HUES48 (cell line): ENCODE data around the gene PGAM2.

Experiments
- H3K27ac ChIP-seq: one replicate; pipeline ENCODE4 v1.7.0; 2013; ENCODE audit warnings: low read depth, low read length, inconsistent platforms
- H3K27me3 ChIP-seq: 2 replicates; pipeline ENCODE4 v1.6.1; 2013; ENCODE audit warnings: mild to moderate bottlenecking, low read length; ENCODE audit not compliant: control insufficient read depth, insufficient read depth
- H3K36me3 ChIP-seq: 2 replicates; pipeline ENCODE4 v1.6.1; 2013; ENCODE audit warnings: low read length; ENCODE audit not compliant: control insufficient read depth, insufficient read depth
- H3K4me1 ChIP-seq: 2 replicates; pipeline ENCODE4 v1.6.1; 2013; ENCODE audit warnings: mild to moderate bottlenecking, low read length; ENCODE audit not compliant: control insufficient read depth, insufficient read depth
- H3K4me3 ChIP-seq: 2 replicates; pipeline ENCODE4 v1.5.1; 2013; ENCODE audit warnings: mild to moderate bottlenecking, low read depth, low read length
- H3K9ac ChIP-seq: 2 replicates; pipeline ENCODE4 v1.6.1; 2013; ENCODE audit warnings: mild to moderate bottlenecking, low read depth, low read length, moderate library complexity
- H3K9me3 ChIP-seq: 2 replicates; pipeline ENCODE4 v1.6.1; 2013; ENCODE audit warnings: low read length; ENCODE audit not compliant: control insufficient read depth, insufficient read depth

The PGAM2 gene

DNA sequence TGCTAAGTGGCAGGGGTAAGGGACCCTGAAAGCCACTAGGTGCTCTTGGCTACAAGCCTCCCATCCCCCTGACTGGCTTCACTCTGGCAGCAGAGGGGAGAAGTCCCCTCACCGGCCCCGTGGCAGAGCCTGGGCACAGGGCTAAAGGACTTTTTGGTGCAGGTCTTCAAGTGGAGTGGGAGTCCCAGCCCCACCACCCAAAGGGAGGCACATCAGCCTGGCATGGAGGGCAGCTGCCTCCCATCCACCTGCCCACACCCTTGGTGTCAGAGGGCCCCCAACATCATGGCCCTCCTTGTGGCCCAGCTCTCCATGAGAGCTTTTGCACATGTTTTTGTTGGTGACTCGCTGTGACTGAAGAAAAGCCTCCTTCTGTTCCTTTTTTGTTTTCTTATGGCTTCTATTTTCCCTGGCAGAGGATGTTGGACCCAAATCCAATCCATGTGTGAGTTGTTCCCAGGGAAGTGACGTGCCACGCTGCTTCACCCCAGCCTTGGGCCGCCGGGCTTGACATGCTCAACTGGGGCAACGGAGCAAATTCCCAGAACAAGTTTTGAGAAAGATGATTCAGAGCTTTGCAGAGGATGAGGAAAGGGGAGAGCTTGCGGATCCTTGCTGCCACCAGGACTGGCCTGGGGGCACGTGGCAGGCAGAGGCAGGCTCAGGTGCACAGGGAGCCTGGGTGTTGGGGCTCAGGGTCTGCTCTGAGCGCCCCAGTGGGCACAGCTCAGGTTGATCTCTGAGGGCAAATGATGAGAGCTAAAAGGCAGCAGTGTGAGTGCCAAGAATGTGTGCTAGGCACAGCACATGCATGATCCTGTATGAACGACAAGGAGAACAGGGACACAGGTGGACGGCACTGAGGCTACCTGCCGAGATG, 36.8 kb upstream of the PGAM2 start:
- no peak overlapping the region for H3K9ac ChIP-seq
- peaks cover 8% of the 10 kb centered on the region; the same call in 1 of the 2 replicates for H3K4me1 ChIP-seq
- no peaks in the 10 kb centered on the region for H3K36me3 ChIP-seq
- no peak overlapping the region for H3K27ac ChIP-seq
- peaks cover 13% of the 10 kb centered on the region for H3K27me3 ChIP-seq
- H3K9me3 ChIP-seq: no peaks in the 10 kb centered on the region
- H3K4me3 ChIP-seq: no peak overlapping the region

DNA sequence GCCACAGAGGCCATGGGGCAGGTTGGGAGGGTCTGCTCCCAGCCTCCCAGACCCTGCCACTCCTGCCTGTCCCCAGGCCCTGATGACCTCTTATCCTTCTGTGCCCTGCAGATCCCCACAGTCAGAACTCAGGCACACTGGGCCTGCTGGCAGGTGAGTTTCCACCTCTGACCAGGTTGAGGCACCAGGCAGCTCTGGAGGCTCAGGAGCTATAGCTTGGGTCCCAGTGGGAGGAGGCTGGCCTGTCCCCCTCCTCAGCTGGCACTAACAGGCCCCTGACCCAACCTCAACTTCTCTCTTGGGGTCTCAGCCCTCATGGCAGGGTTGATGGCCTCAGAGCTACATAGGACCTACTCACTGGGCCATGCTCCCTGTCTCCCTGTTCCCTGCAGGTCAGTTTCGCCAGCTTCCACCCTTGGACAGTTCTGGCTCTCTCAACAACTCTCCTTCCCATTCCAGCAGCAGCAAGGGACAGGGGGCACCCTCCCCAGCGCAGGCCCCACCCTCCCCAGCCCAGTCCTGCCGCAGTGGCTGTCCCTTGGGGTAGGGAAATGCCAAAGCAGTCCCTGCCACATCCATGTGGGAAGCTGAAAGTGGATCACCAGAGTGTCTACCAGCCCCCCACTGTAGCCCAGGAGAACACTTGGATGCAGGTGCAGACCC, 36.1 kb upstream of the PGAM2 start:
- Histone ChIP-seq H3K4me1 (peaks cover 8% of the 10 kb centered on the region; the same call in 1 of the 2 replicates), H3K36me3 (no peaks in the 10 kb centered on the region), H3K4me3 (no peak overlapping the region), H3K27me3 (peaks cover 13% of the 10 kb centered on the region), H3K9ac (no peak overlapping the region), H3K27ac (no peak overlapping the region), H3K9me3 (no peaks in the 10 kb centered on the region)

GRCh38 chr7:44100458-44101302, 35.3 kb upstream of the PGAM2 start:
- Histone ChIP-seq H3K9me3 (no peaks in the 10 kb centered on the region), H3K27ac (no peak overlapping the region), H3K4me1 (peaks cover 8% of the 10 kb centered on the region; the same call in 1 of the 2 replicates), H3K9ac (no peak overlapping the region), H3K36me3 (no peaks in the 10 kb centered on the region), H3K27me3 (peaks cover 13% of the 10 kb centered on the region), H3K4me3 (no peak overlapping the region)

- peaks cover 5% of the 10 kb centered on the region for H3K27me3 ChIP-seq
- H3K9me3 ChIP-seq: no peaks in the 10 kb centered on the region
- no peak overlapping the region for H3K27ac ChIP-seq
- no peaks in the 10 kb centered on the region for H3K4me1 ChIP-seq
- H3K9ac ChIP-seq: no peak overlapping the region
- no peaks in the 10 kb centered on the region for H3K36me3 ChIP-seq
- no peak overlapping the region for H3K4me3 ChIP-seq
These were observed 34.3 kb upstream of the PGAM2 start for GRCh38 chr7:44099669-44100068.

DNA sequence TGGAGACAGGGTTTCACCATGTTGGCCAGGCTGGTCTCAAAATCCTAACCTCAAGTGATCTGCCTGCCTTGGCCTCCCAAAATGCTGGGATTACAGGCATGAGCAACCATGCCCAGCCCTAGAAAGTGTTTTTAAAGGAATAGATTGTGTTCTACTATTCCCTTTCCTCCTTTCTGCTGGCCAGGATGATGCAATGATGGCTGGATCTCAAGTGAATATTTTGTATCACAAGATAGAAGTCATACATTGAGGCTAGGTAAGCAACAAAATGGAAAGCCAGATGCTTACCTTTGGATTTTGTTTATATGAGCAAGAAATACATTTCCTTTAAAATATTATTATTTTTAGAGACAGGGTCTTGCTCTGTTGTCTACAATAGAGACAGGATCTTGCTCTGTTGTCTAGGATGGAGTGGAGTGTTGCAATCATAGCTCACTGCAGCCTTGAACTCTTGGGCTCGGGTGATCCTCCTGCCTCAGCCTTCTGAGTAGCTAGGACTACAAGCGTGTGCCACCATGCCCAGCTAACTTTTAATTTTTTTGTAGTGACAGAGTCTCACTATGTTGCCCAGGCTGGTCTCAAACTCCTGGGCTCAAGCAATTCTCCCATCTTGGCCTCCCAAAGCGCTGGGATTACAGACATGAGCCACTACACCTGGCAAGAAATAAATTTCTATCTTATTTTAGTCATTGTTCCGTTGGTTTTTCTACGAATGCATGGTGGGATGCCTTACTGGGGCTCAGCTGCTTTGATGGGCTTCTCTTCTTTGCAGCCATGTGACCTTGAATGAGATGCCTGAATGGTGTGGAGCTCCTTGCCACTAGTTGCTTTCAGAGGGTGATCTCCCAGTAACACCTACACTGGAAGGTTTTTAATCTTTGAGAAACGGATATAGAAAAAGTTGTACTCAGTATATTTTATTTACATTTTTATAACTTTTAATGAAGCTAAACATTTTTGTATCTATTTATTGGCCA, 33.0 kb upstream of the PGAM2 start:
- no peak overlapping the region for H3K9ac ChIP-seq
- no peaks in the 10 kb centered on the region for H3K36me3 ChIP-seq
- H3K9me3 ChIP-seq: no peaks in the 10 kb centered on the region
- H3K4me3 ChIP-seq: no peak overlapping the region
- H3K27me3 ChIP-seq: peaks cover 4% of the 10 kb centered on the region
- no peak overlapping the region for H3K27ac ChIP-seq
- no peaks in the 10 kb centered on the region for H3K4me1 ChIP-seq

- no peaks in the 10 kb centered on the region for H3K9me3 ChIP-seq
- no peak overlapping the region for H3K9ac ChIP-seq
- no peaks in the 10 kb centered on the region for H3K4me1 ChIP-seq
- H3K4me3 ChIP-seq: no peak overlapping the region
- no peaks in the 10 kb centered on the region for H3K36me3 ChIP-seq
- no peaks in the 10 kb centered on the region for H3K27me3 ChIP-seq
- H3K27ac ChIP-seq: no peak overlapping the region
These were observed 31.9 kb upstream of the PGAM2 start for GRCh38 chr7:44097064-44097932.

DNA sequence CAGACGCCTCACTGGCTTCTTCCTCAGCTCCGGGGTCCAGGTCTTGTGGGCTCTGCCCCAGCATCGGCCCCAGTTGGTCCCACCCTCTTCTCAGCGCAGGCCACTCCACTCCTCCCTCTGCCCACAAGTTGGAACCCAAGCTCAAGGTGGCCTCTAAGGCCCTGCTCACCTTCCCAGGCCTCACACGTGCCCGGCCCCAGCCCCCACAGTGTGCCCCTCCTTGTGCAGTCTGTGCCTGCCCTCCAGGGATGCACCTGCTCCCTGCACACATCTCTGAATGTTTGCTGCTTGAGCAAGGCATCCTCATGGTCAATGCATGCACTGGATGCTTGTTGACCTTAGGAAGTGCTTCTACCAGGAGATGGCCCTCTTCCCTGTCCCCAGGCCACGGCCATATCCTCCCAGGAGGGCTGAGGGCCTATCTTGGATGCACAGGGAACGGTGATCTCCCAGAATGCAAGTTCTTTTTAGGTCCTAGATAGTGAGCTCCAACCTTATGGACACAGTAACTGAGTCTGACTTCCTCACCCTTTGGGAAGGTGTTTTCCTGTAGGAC, 31.0 kb upstream of the PGAM2 start:
- Histone ChIP-seq H3K4me3 (no peak overlapping the region), H3K27ac (no peak overlapping the region)

DNA sequence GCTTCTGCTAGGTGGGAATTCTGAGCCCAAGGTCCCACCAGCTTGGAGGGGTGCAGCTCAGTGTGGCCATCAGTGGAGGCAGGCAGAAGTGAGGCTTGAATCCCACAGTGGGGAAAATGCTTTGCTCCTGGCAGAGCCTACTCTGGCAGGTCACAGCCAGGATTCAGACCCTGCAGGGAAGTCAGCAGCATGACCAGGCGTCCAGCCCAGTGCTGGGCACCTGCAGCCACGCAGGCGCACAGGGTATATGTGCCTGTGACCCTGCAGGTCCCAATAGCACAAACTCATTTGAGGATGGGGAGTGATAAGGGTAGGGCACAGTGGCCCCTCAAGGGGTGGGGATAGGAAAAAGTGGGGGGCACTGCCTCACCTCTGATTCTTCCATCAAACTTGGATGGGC, 30.4 kb upstream of the PGAM2 start:
- H3K27ac ChIP-seq: no peak overlapping the region
- H3K27me3 ChIP-seq: no peaks in the 10 kb centered on the region
- no peak overlapping the region for H3K4me3 ChIP-seq
- no peaks in the 10 kb centered on the region for H3K4me1 ChIP-seq
- H3K9me3 ChIP-seq: no peaks in the 10 kb centered on the region
- no peaks in the 10 kb centered on the region for H3K36me3 ChIP-seq
- H3K9ac ChIP-seq: no peak overlapping the region

More for the DNA sequence above, 31.0 kb upstream of the PGAM2 start:
- Histone ChIP-seq H3K27me3 (no peaks in the 10 kb centered on the region), H3K9ac (no peak overlapping the region), H3K36me3 (no peaks in the 10 kb centered on the region), H3K4me1 (no peaks in the 10 kb centered on the region), H3K9me3 (no peaks in the 10 kb centered on the region)

GRCh38 chr7:44094883-44095592, 29.7 kb upstream of the PGAM2 start:
- Histone ChIP-seq H3K27ac (no peak overlapping the region), H3K9me3 (no peaks in the 10 kb centered on the region), H3K4me1 (no peaks in the 10 kb centered on the region), H3K36me3 (no peaks in the 10 kb centered on the region), H3K4me3 (no peak overlapping the region), H3K27me3 (no peaks in the 10 kb centered on the region), H3K9ac (no peak overlapping the region)
